ENCODE measurements around the gene IL17A. TPM values are rescaled to one million over a fixed set of nuclear protein-coding genes. Genes with fewer than 3 reads are reported as not detected.

IL17A gene
- total RNA-seq, result not detected
- long read RNA-seq, result 0 reads

DNA sequence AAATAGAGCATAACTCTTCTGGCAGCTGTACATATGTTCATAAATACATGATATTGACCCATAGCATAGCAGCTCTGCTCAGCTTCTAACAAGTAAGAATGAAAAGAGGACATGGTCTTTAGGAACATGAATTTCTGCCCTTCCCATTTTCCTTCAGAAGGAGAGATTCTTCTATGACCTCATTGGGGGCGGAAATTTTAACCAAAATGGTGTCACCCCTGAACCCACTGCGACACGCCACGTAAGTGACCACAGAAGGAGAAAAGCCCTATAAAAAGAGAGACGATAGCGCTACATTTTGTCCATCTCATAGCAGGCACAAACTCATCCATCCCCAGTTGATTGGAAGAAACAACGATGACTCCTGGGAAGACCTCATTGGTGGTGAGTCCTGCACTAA is at the start of gene IL17A:
TSS of gene IL17A (plus strand) at position 301 of the 400 bp plus-strand sequence. CDS start at position 358, 57 bp downstream.
- no peak for TF ChIP-seq POLR2A (IDR thresholded peaks at IDR 0.05)
- TF ChIP-seq, protein P1, sequence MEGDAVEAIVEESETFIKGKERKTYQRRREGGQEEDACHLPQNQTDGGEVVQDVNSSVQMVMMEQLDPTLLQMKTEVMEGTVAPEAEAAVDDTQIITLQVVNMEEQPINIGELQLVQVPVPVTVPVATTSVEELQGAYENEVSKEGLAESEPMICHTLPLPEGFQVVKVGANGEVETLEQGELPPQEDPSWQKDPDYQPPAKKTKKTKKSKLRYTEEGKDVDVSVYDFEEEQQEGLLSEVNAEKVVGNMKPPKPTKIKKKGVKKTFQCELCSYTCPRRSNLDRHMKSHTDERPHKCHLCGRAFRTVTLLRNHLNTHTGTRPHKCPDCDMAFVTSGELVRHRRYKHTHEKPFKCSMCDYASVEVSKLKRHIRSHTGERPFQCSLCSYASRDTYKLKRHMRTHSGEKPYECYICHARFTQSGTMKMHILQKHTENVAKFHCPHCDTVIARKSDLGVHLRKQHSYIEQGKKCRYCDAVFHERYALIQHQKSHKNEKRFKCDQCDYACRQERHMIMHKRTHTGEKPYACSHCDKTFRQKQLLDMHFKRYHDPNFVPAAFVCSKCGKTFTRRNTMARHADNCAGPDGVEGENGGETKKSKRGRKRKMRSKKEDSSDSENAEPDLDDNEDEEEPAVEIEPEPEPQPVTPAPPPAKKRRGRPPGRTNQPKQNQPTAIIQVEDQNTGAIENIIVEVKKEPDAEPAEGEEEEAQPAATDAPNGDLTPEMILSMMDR (IDR thresholded peaks at IDR 0.05), result no peak
- whole genome bisulfite sequencing (ENCODE audit: insufficient coverage, low coverage, low lambda C conversion rate, missing lambda C conversion rate), result 90% methylated on average over 7 of the region's 7 CpGs
- Histone ChIP-seq H3K4me1 (no peaks in the 10 kb centered on the region), H3K27me3 (no peaks in the 10 kb centered on the region), H3K4me3 (no peak within 1 kb of the TSS), H3K27ac (no peak within 1 kb of the TSS), H3K36me3 (no peaks in the 10 kb centered on the region), H3K9me3 (no peaks in the 10 kb centered on the region)
- ATAC-seq, result no peak
- no peak for DNase-seq
- intact Hi-C loops (cut with DNase I), result no loop called here

DNA sequence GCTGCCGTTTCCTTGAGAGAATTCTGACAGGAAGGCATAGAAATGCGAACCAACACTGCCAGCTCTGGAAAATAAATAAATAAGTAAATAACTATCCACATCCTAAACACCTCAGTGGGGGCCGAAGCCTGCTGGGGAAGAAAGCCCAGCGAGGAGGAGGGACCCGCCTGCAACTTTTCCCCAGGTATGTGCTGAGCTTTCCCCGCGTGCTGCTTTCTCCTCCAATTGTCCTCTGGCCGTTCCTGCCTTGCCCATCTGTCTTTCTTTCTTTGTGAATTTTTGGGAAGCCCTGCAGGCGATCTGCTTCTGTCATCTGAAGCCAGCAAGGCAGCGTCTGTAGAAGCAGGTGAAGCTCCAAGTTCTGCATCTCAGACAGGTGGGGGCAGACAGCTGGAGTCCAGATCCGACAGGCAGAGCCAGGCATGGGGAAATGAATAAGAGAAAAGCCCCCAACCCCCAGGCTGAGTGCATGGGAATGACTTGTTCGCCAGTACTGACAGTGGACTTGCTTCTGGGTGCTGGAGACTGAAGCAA is 49.2 kb upstream of the IL17A start:
- no peaks in the 10 kb centered on the region for H3K9me3 ChIP-seq
- 73% methylated on average over 11 of the region's 12 CpGs for WGBS (ENCODE audit: insufficient coverage, low coverage, low lambda C conversion rate, missing lambda C conversion rate)
- H3K4me3 ChIP-seq, result no peak overlapping the region
- H3K27me3 ChIP-seq, result no peaks in the 10 kb centered on the region
- no peak for ATAC-seq
- H3K36me3 ChIP-seq, result no peaks in the 10 kb centered on the region
- no peak for DNase-seq
- no peak overlapping the region for H3K27ac ChIP-seq
- TF ChIP-seq, protein P1 (IDR thresholded peaks at IDR 0.05), result no peak
- no peak for TF ChIP-seq POLR2A (IDR thresholded peaks at IDR 0.05)
- intact Hi-C loops (cut with DNase I), result no loop called here
- peaks cover 0 to 6% (median 0%) of the 10 kb centered on the region in 4 donors for H3K4me1 ChIP-seq

DNA sequence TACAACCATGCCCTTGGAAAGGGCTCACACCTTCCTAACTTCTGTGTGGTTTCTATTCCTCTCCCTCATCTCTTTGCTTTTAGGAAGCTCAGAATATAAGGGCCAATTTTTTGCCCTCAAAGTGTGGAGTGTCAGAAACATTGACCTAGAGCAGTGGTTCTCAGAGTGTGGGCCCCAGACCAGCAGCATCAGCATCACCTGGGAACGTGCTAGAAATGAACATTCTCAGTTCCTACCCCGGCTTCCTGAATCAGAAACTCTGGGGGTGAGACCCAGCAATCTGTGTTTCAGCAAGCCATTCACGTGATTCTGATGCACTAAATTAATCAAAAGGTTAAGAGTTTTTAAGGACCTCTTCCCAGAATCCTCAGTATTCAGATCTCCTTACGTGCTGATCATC is 47.9 kb upstream of the IL17A start:
- intact Hi-C loops (cut with DNase I), result no loop called here
- WGBS (ENCODE audit: insufficient coverage, low coverage, low lambda C conversion rate, missing lambda C conversion rate), result 89% methylated on average over 4 of the region's 4 CpGs
- no peak for TF ChIP-seq POLR2A (IDR thresholded peaks at IDR 0.05)
- TF ChIP-seq, protein P1 (IDR thresholded peaks at IDR 0.05), result no peak

DNA sequence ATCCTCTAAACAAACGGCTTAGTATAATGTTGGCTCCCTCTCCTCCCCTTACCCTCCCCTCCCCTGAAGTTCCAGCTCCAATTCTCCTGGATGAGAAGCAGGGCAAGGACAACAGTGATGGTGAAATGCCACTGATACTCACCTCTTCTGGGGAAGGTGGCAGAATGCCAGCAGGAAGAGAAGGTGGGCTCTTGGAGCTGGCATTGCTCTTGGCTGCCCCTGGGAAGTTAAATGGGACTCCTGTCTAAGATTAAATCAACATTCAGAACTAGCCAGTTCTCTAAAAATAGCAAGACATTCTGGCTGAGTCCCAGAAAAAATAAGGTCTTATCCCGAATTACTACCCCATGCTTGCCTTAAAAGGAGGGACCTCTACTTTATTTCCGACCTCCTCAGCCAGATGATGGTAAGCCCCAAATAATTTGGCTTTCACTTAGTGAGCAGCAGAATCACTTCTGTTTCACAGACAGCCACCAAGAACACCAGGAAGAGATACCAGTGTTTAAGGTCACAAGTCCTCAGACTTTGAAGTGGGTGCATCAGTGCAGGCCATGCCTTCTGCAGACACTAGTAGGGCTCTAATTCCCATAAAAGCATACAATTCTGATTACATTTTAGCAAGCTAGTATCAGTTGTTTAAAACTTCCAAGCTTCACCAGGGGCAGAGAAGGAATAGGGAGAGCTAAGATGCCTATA is 46.0 kb upstream of the IL17A start:
- Histone ChIP-seq H3K9me3 (no peaks in the 10 kb centered on the region), H3K36me3 (no peaks in the 10 kb centered on the region), H3K4me3 (no peak overlapping the region), H3K4me1 (peaks cover 0 to 6% (median 0%) of the 10 kb centered on the region in 4 donors), H3K27me3 (no peaks in the 10 kb centered on the region), H3K27ac (no peak overlapping the region)
- WGBS (ENCODE audit: insufficient coverage, low coverage, low lambda C conversion rate, missing lambda C conversion rate), result 35% methylated on average over 3 of the region's 3 CpGs
- no peak for TF ChIP-seq POLR2A (IDR thresholded peaks at IDR 0.05)
- TF ChIP-seq, protein P1 (IDR thresholded peaks at IDR 0.05), result no peak
- ATAC-seq (peak in 2 of 4 donors; percentile 22 to 33), DNase-seq (no peak)
- intact Hi-C loops (cut with DNase I), result no loop called here

More for the DNA sequence above, 47.9 kb upstream of the IL17A start:
- no peaks in the 10 kb centered on the region for H3K9me3 ChIP-seq
- H3K4me1 ChIP-seq, result peaks cover 0 to 6% (median 0%) of the 10 kb centered on the region in 4 donors
- no peaks in the 10 kb centered on the region for H3K27me3 ChIP-seq
- DNase-seq, result no peak
- H3K27ac ChIP-seq, result no peak overlapping the region
- no peak for ATAC-seq
- no peak overlapping the region for H3K4me3 ChIP-seq
- H3K36me3 ChIP-seq, result no peaks in the 10 kb centered on the region
